HFFc6 (cell line): ENCODE measurements around the gene CRYBB2. TPM values are rescaled to one million over a fixed set of nuclear protein-coding genes. Genes with fewer than 3 reads are reported as not detected.
"Not testable (repeated sequence)": the region's sequence is repeated elsewhere in the genome, so short reads cannot be mapped to it uniquely, and the experiment has no call there.

Experiments used
- DNase-seq: peaks from one replicate; pipeline ENCODE4 v3.0.0-alpha.2; 2018
- H3K27ac Mint-ChIP-seq: 2 replicates; pipeline ENCODE4 v1.8.0; 2020; ENCODE audit warnings: mild to moderate bottlenecking, mixed read lengths
- H3K27me3 Mint-ChIP-seq: 2 replicates; pipeline ENCODE4 v1.8.0; 2021; ENCODE audit warnings: mild to moderate bottlenecking, moderate library complexity, mixed read lengths; ENCODE audit not compliant: insufficient read depth
- H3K36me3 Mint-ChIP-seq: 2 replicates; pipeline ENCODE4 v1.8.0; 2021; ENCODE audit warnings: low read depth, mixed read lengths
- H3K4me1 Mint-ChIP-seq: 2 replicates; pipeline ENCODE4 v1.8.0; 2020; ENCODE audit warnings: low read depth, mixed read lengths
- H3K4me3 Mint-ChIP-seq: 2 replicates; pipeline ENCODE4 v1.8.0; 2020; ENCODE audit warnings: mild to moderate bottlenecking, moderate library complexity, mixed read lengths
- H3K9me3 Mint-ChIP-seq: 2 replicates; pipeline ENCODE4 v1.8.0; 2020; ENCODE audit warnings: mild to moderate bottlenecking, mixed read lengths
- CTCF ChIP-seq: fragments of 200-600 bp; sonication (generic); IDR thresholded peaks from 2 replicates; pipeline ENCODE4 v1.5.0; 2021; ENCODE audit warnings: antibody characterized with exemption, mild to moderate bottlenecking
- total RNA-seq, 6 experiments: library from RNA; stranded (reverse); fragmentation: NEBNext Ultra II Directional; extraction: Animal tissue kit (Norgen Biotek cat#: 25700); gene quantifications; 2 replicates in 1 of 6; 3 replicates in 5 of 6; pipeline ENCODE4 v1.2.3, GENCODE V29; 2021

Gene CRYBB2
- total RNA-seq, 6 experiments from 2014 or later = 0.28 to 0.51 (median 0.39) TPM; not detected in 2

DNA sequence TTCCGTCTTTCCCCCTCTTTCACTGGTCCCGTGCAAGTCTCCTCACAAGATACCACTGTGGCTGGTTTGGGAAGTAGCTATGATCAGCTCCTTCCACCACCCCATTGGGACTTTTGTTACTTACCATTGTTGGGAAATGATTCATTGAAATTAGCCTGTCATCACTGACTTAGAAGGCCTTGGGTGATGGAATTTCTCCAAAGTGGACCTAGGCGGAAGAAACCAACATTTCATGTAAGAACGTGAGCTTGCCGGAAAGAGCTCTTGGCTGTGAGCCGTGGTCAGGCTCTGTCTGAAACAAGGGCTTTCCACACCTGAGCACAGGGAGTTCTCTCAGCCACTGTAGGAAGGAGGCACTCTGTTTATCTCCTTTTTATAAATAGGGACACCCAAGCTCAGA, 43.3 kb upstream of the CRYBB2 start:
- no peaks in the 10 kb centered on the region; the same call in 1 of the 2 replicates for H3K4me1 Mint-ChIP-seq
- no peak overlapping the region for H3K27ac Mint-ChIP-seq
- H3K4me3 Mint-ChIP-seq = no peak overlapping the region
- DNase-seq = no peak
- peaks cover 2% of the 10 kb centered on the region for H3K27me3 Mint-ChIP-seq
- TF ChIP-seq CTCF = no peak
- peaks cover 8% of the 10 kb centered on the region for H3K36me3 Mint-ChIP-seq
- H3K9me3 Mint-ChIP-seq = peaks cover 35% of the 10 kb centered on the region

DNA sequence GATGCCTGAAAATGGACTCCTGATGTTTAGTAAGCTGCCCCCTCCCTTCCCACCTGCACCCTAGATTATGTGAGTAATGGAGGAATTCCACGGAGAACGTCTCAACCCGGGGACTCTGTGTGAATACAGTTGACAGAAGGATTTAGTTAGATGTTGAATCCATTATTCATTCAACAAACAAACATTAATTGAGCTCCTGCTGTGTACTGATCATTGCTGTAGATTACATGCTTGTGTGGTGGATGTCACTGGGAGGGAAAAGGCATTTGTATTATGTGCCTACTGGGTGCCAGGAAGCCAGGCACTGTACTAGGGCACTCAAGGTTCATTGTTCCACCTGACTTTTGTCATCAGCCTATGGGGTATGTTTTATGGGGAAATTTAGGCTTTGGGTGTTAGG, 42.6 kb upstream of the CRYBB2 start:
- H3K27me3 Mint-ChIP-seq = peaks cover 2% of the 10 kb centered on the region
- TF ChIP-seq CTCF = no peak
- H3K4me3 Mint-ChIP-seq = no peak overlapping the region
- H3K9me3 Mint-ChIP-seq = peaks cover 35% of the 10 kb centered on the region
- no peaks in the 10 kb centered on the region; the same call in 1 of the 2 replicates for H3K4me1 Mint-ChIP-seq
- DNase-seq = no peak
- no peak overlapping the region for H3K27ac Mint-ChIP-seq
- H3K36me3 Mint-ChIP-seq = peaks cover 8% of the 10 kb centered on the region

GRCh38 chr22:25177226-25177625, 42.2 kb upstream of the CRYBB2 start:
- no peak for DNase-seq
- Mint-ChIP-seq H3K4me3 (no peak overlapping the region), H3K27ac (no peak overlapping the region), H3K36me3 (peaks cover 8% of the 10 kb centered on the region), H3K4me1 (no peaks in the 10 kb centered on the region; the same call in 1 of the 2 replicates), H3K27me3 (peaks cover 2% of the 10 kb centered on the region), H3K9me3 (peaks cover 37% of the 10 kb centered on the region)
- TF ChIP-seq CTCF = no peak

GRCh38 chr22:25177895-25178294, 41.5 kb upstream of the CRYBB2 start:
- no peak for TF ChIP-seq CTCF
- H3K4me1 Mint-ChIP-seq = no peaks in the 10 kb centered on the region; the same call in 1 of the 2 replicates
- no peak overlapping the region for H3K27ac Mint-ChIP-seq
- no peak overlapping the region for H3K4me3 Mint-ChIP-seq
- peaks cover 2% of the 10 kb centered on the region for H3K27me3 Mint-ChIP-seq
- peaks cover 8% of the 10 kb centered on the region for H3K36me3 Mint-ChIP-seq
- H3K9me3 Mint-ChIP-seq = peaks cover 34% of the 10 kb centered on the region
- no peak for DNase-seq

DNA sequence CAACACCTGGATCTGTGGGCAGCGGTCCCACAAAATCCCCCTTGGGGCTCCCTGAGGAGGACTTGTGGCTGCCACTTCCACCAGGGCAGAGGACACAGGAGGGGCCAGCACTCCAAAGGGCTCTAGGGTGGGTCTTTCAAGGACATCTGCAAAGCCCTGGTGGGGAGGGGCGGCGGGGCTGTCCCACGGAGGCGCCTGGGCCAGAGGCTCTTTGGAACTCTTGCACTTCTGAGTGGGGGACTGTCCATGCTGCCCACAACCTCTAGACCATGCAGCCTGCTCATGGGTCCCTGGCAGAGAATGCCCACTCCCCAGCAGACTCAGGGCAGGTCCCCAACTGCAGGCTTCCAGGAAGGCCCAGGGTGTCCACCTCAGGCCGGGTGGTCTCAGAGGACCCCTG, 41.1 kb upstream of the CRYBB2 start:
- H3K4me3 Mint-ChIP-seq, DNase-seq, H3K4me1 Mint-ChIP-seq, H3K27ac Mint-ChIP-seq, H3K36me3 Mint-ChIP-seq, H3K27me3 Mint-ChIP-seq: not testable (repeated sequence)
- peaks cover 30% of the 10 kb centered on the region for H3K9me3 Mint-ChIP-seq

- H3K27ac Mint-ChIP-seq, H3K4me3 Mint-ChIP-seq, DNase-seq, H3K36me3 Mint-ChIP-seq, H3K27me3 Mint-ChIP-seq, H3K4me1 Mint-ChIP-seq: not testable (repeated sequence)
- peaks cover 34% of the 10 kb centered on the region for H3K9me3 Mint-ChIP-seq
Observed at GRCh38 chr22:25178869-25179631, 40.4 kb upstream of the CRYBB2 start.
